ENCODE measurements around the gene SELENOM. TPM values are rescaled to one million over a fixed set of nuclear protein-coding genes. Genes with fewer than 3 reads are reported as not detected.
"Not testable (repeated sequence)": the region's sequence is repeated elsewhere in the genome, so short reads cannot be mapped to it uniquely, and the experiment has no call there.

Gene SELENOM
- total RNA-seq, 1 donor from 2014 or later = 1,262 TPM

DNA sequence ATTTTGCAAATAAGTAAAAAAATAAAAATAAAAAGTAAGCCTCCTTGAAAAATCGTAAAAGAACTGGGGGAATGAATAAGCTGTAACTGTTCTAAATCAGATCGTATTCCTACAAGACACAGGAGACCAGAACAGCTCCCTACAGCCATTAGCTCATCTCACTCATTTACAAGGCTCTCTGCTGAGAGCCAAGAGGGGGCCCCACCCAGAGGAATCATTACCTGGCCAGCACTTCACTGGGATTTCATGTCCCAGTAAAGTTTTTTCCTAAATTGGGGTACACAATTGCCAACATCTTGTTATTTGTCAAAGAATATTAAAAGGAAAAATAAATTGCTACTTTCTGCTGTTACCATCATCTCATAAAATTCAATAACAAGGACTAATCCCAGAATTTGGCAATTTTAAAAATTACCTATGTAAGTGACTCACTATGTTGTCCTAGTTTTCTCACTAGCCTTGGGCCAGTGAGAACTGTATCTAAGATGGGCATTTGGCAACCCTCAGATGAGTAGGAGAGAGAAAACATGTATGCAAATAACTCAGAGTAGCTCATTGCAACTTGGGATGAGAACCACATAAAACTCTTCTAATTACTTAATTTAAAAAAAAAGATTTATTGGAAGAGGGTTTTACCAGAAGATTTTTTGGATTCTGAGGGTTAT is 44.7 kb downstream of the SELENOM start:
- H3K4me1 ChIP-seq = no peaks in the 10 kb centered on the region
- H3K27ac ChIP-seq = no peak overlapping the region
- H3K4me3 ChIP-seq = no peak overlapping the region
- intact Hi-C loops (cut with DNase I) = no loop called here
- TF ChIP-seq, protein P1, sequence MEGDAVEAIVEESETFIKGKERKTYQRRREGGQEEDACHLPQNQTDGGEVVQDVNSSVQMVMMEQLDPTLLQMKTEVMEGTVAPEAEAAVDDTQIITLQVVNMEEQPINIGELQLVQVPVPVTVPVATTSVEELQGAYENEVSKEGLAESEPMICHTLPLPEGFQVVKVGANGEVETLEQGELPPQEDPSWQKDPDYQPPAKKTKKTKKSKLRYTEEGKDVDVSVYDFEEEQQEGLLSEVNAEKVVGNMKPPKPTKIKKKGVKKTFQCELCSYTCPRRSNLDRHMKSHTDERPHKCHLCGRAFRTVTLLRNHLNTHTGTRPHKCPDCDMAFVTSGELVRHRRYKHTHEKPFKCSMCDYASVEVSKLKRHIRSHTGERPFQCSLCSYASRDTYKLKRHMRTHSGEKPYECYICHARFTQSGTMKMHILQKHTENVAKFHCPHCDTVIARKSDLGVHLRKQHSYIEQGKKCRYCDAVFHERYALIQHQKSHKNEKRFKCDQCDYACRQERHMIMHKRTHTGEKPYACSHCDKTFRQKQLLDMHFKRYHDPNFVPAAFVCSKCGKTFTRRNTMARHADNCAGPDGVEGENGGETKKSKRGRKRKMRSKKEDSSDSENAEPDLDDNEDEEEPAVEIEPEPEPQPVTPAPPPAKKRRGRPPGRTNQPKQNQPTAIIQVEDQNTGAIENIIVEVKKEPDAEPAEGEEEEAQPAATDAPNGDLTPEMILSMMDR (IDR thresholded peaks at IDR 0.05) = no peak
- DNase-seq (ENCODE audit: low spot score in 2 of 2) = no peak
- no peaks in the 10 kb centered on the region for H3K9me3 ChIP-seq
- no peaks in the 10 kb centered on the region for H3K27me3 ChIP-seq
- no peaks in the 10 kb centered on the region for H3K36me3 ChIP-seq

GRCh38 chr22:31059663-31060062 is 47.7 kb downstream of the SELENOM start:
- H3K27ac ChIP-seq; DNase-seq (ENCODE audit: low spot score in 2 of 2); H3K27me3 ChIP-seq; H3K36me3 ChIP-seq; H3K9me3 ChIP-seq; H3K4me3 ChIP-seq; intact Hi-C loops (cut with DNase I): not testable (repeated sequence)
- peaks cover 6 to 20% of the 10 kb centered on the region in 2 donors for H3K4me1 ChIP-seq

- no peaks in the 10 kb centered on the region for H3K36me3 ChIP-seq
- no peaks in the 10 kb centered on the region for H3K9me3 ChIP-seq
- intact Hi-C loops (cut with DNase I) = no loop called here
- H3K4me1 ChIP-seq = peaks cover 6 to 32% of the 10 kb centered on the region in 2 donors
- peak overlapping the region; percentile 89 to 91 for H3K27ac ChIP-seq
- no peak overlapping the region for H3K4me3 ChIP-seq
- no peaks in the 10 kb centered on the region for H3K27me3 ChIP-seq
- TF ChIP-seq, protein P1 (IDR thresholded peaks at IDR 0.05) = no peak
- no peak for DNase-seq (ENCODE audit: low spot score in 2 of 2)
Measured at GRCh38 chr22:31056986-31057599, 50.3 kb downstream of the SELENOM start.

DNA sequence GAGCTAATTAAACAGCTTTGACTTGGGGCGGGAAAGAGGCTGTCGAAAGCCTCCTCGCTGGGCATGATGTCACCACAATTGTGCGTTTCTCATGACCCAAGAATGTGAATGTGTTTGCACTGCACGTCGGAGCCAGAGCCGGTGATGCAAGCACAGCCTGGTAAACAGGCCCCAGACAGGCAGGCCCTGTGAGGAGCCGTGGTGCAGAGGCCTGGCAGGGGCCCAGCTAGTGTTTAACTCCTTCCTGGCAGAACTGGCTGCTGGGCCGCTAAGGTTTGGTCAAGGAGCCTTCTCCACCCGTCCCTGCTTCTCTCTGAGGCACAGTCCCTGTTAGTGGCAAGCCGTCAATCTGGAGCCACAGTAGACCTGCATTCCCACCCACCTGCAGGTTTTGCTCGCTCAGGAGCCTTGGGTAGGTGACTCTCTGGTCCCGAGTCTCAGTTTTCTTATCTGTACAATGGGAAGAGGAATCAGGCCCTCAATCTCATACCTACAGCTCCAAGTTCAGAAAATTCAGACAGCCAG is 51.7 kb downstream of the SELENOM start:
- Histone ChIP-seq H3K27ac (peak overlapping the region; percentile 89 to 91), H3K9me3 (no peaks in the 10 kb centered on the region), H3K4me1 (peaks cover 6 to 32% of the 10 kb centered on the region in 2 donors), H3K27me3 (no peaks in the 10 kb centered on the region), H3K4me3 (no peak overlapping the region), H3K36me3 (no peaks in the 10 kb centered on the region)
- TF ChIP-seq, protein P1 (IDR thresholded peaks at IDR 0.05) = no peak
- peak; percentile 76 to 97 for DNase-seq (ENCODE audit: low spot score in 2 of 2)
- intact Hi-C loops (cut with DNase I) = loop anchor here (1.0 to 2.0 kb wide), 4 partner anchors 17 to 106 kb away; partner anchors contain the start of gene TUG1

DNA sequence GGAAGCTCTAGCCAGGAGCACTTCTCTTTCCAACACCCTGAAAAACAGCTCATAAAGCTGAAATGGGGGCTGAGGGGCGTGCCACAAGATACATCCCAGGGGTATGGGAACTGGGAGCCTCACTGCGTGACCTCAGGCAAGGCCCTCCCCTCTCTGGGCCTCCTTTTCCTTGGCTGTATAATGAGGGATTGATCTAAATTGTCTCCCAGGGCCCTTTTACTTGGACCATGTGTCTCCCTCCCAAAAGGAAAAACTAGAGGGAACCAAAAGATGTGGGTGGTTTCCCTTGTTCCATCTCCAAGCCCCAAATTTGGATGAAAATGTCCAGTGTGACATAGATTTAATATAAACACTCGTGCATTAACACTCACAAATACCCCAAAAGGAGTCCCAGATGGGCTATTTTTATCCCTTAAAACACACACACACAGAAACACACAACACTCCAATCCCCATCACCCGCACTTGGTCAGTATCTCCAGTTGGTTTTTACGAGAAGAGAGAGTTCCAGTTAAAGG is 52.2 kb downstream of the SELENOM start:
- Histone ChIP-seq H3K4me1 (peaks cover 6 to 32% of the 10 kb centered on the region in 2 donors), H3K4me3 (no peak overlapping the region), H3K9me3 (no peaks in the 10 kb centered on the region), H3K36me3 (no peaks in the 10 kb centered on the region), H3K27me3 (no peaks in the 10 kb centered on the region), H3K27ac (peak overlapping the region; percentile 89 to 91)
- TF ChIP-seq, protein P1 (IDR thresholded peaks at IDR 0.05) = no peak
- DNase-seq (ENCODE audit: low spot score in 2 of 2) = no peak
- intact Hi-C loops (cut with DNase I) = loop anchor here (1.0 to 2.0 kb wide), 4 partner anchors 16 to 106 kb away; partner anchors contain the start of gene TUG1

Other genes with a start within 250 kb of the SELENOM start
- gene MORC2, start 138.8 kb downstream of the SELENOM start, total RNA-seq = 38.6 TPM
- gene TUG1, start 138.3 kb downstream of the SELENOM start, total RNA-seq = 46.2 TPM
- gene SMTN, start 26.2 kb downstream of the SELENOM start, total RNA-seq = 671 TPM
- gene INPP5J, start 15.4 kb upstream of the SELENOM start, total RNA-seq = 1.3 TPM
- not detected for gene PLA2G3, start 32.9 kb upstream of the SELENOM start, total RNA-seq
- gene RNF185, start 52.6 kb upstream of the SELENOM start, total RNA-seq = 29.8 TPM
- gene LIMK2, start 104.7 kb upstream of the SELENOM start, total RNA-seq = 18.4 TPM
- gene PIK3IP1, start 184.9 kb upstream of the SELENOM start, total RNA-seq = 16.4 TPM
- 28.9 TPM for gene PATZ1, start 238.8 kb upstream of the SELENOM start, total RNA-seq